Measurements from ENCODE around the gene CYSLTR2. TPM values are rescaled to one million over a fixed set of nuclear protein-coding genes. Genes with fewer than 3 reads are reported as not detected.

Gene CYSLTR2
- total RNA-seq, 1 donor: not detected

DNA sequence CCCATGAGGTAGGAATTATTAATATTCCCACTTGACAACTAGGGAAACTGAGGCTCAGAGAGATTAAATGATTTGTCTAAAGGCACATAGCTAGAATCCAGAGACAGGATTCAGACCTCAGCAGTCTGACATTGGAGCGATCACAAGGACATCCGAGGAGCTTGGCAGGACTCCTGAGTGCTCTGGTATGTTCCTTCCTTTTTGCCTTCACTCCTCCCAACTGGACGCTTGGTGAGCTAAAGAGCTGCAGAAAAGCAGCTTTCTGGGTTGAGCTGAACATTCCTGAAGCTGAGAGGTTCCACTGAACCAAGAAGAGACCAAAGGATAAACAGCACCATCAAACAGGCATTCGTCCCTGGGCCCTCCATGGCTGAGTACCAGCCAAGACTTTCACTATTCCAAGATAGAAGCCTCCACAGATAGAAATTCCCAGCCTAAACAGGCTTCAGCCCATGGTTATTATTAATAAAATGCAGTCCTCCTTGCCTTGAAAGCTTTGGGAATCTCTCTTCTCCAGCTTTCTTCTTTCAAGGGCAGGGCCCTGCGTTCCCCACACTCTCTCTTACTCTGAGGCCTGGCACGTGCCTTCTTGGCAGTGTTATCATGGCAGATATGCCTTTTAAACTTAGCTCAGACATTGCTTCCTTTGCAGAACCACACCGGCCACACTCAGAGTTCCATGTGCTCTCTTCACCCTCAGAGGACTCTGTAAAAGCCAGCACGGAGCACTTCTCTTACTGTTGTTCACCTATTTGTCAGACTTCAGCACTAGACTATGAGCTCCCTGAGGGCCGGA, 97.1 kb downstream of the CYSLTR2 start:
- H3K4me3 ChIP-seq (ENCODE audit: low read depth, low read length): no peak overlapping the region
- peak; percentile 63 for DNase-seq (ENCODE audit: low read depth)
- TF ChIP-seq, protein P1, sequence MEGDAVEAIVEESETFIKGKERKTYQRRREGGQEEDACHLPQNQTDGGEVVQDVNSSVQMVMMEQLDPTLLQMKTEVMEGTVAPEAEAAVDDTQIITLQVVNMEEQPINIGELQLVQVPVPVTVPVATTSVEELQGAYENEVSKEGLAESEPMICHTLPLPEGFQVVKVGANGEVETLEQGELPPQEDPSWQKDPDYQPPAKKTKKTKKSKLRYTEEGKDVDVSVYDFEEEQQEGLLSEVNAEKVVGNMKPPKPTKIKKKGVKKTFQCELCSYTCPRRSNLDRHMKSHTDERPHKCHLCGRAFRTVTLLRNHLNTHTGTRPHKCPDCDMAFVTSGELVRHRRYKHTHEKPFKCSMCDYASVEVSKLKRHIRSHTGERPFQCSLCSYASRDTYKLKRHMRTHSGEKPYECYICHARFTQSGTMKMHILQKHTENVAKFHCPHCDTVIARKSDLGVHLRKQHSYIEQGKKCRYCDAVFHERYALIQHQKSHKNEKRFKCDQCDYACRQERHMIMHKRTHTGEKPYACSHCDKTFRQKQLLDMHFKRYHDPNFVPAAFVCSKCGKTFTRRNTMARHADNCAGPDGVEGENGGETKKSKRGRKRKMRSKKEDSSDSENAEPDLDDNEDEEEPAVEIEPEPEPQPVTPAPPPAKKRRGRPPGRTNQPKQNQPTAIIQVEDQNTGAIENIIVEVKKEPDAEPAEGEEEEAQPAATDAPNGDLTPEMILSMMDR (IDR thresholded peaks at IDR 0.05; ENCODE audit: insufficient read depth, low read length): peak; percentile 49

DNA sequence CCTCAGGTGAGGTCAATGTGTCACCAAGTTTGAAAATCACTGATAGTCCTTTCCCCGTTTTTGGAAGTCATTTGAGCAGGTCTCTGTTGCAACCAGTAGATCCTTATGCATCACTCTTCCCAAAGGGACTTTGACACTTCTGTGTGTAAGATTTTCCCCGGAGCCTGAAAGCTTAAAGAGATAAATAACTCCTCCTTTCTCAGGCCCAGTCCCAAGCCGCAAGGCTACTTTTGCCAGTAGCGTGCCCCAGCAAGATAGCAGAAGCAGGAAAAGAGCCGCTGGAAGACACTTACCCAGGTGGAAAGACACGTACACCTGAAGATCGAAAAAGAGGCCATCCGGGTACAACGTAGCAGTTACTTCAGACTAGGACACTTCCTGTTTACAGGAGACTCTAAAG, 106.9 kb downstream of the CYSLTR2 start:
- no peak for DNase-seq (ENCODE audit: low read depth)
- H3K4me3 ChIP-seq (ENCODE audit: low read depth, low read length): no peak overlapping the region
- TF ChIP-seq, protein P1 (IDR thresholded peaks at IDR 0.05; ENCODE audit: insufficient read depth, low read length): no peak

Other genes with a start within 250 kb of the CYSLTR2 start
- gene LPAR6, start 240.8 kb upstream of the CYSLTR2 start, total RNA-seq (ENCODE audit: low replicate concordance): 0.90 and 11.2 TPM in 2 replicates
- gene RCBTB2, start 120.8 kb upstream of the CYSLTR2 start, total RNA-seq (ENCODE audit: low replicate concordance): 6.3 and 7.0 TPM in 2 replicates

Data from fibroblast of the aortic adventitia (primary cell).